Fibroblast of pulmonary artery (primary cell): ENCODE data around the gene FAM171A2.
"Not testable (repeated sequence)": the region's sequence is repeated elsewhere in the genome, so short reads cannot be mapped to it uniquely, and the experiment has no call there.

Source experiments
- DNase-seq: peaks from one replicate; pipeline ENCODE4 v3.0.0-alpha.2; 2010; ENCODE audit warnings: low read depth
- H3K4me3 ChIP-seq: replicated peaks from 2 replicates; pipeline ENCODE4 v1.5.1; 2011; ENCODE audit warnings: low read depth, mild to moderate bottlenecking, control low read depth, low read length, moderate library complexity
- CTCF ChIP-seq: IDR thresholded peaks from 2 replicates; pipeline ENCODE4 v1.5.1; 2011; ENCODE audit warnings: mild to moderate bottlenecking, control low read depth, low read length, inconsistent platforms; ENCODE audit errors: missing control alignments

The FAM171A2 gene

GRCh38 chr17:44376124-44376523 lies 12.5 kb upstream of the FAM171A2 start:
- TF ChIP-seq CTCF: peak; percentile 54
- H3K4me3 ChIP-seq: no peak overlapping the region
- DNase-seq: peak; percentile 35

- TF ChIP-seq CTCF: no peak
- no peak for DNase-seq
- no peak overlapping the region for H3K4me3 ChIP-seq
Observed at GRCh38 chr17:44375196-44376017, 11.8 kb upstream of the FAM171A2 start.

GRCh38 chr17:44374306-44375195 lies 10.9 kb upstream of the FAM171A2 start:
- no peak overlapping the region for H3K4me3 ChIP-seq
- TF ChIP-seq CTCF: no peak
- no peak for DNase-seq

GRCh38 chr17:44372036-44372435 lies 8.4 kb upstream of the FAM171A2 start:
- TF ChIP-seq CTCF: no peak
- H3K4me3 ChIP-seq: no peak overlapping the region
- no peak for DNase-seq

GRCh38 chr17:44369414-44370023 lies 5.9 kb upstream of the FAM171A2 start:
- DNase-seq, H3K4me3 ChIP-seq: not testable (repeated sequence)

GRCh38 chr17:44368391-44369243 lies 5.0 kb upstream of the FAM171A2 start:
- H3K4me3 ChIP-seq, DNase-seq: not testable (repeated sequence)

GRCh38 chr17:44367231-44367979 lies 3.8 kb upstream of the FAM171A2 start:
- TF ChIP-seq CTCF: no peak
- no peak for DNase-seq
- no peak overlapping the region for H3K4me3 ChIP-seq

- not testable (repeated sequence) for H3K4me3 ChIP-seq, DNase-seq
Observed at GRCh38 chr17:44365051-44365450, 1.4 kb upstream of the FAM171A2 start.
